GM21367 (cell line): ENCODE measurements around the gene FXR1.
A peak's percentile ranks its signal among the peaks of the same experiment; 100 is the strongest.
"Not testable (repeated sequence)": the region's sequence is repeated elsewhere in the genome, so short reads cannot be mapped to it uniquely, and the experiment has no call there.

Source experiments
- ATAC-seq: cut with Tn5 transposase; IDR thresholded peaks from one replicate; pipeline ENCODE4 v1.9.1; 2021; ENCODE audit not compliant: unreplicated experiment

The FXR1 gene

GRCh38 chr3:180932819-180933218, 20.3 kb downstream of the FXR1 start:
- no peak for ATAC-seq

GRCh38 chr3:180934638-180935037, 22.2 kb downstream of the FXR1 start:
- no peak for ATAC-seq

- ATAC-seq = no peak
Measured at GRCh38 chr3:180940826-180941225, 28.4 kb downstream of the FXR1 start.

- no peak for ATAC-seq
Measured at GRCh38 chr3:180947761-180948390, 35.4 kb downstream of the FXR1 start.

GRCh38 chr3:180959691-180960090, 47.2 kb downstream of the FXR1 start:
- ATAC-seq = no peak

GRCh38 chr3:180961087-180961486, 48.6 kb downstream of the FXR1 start:
- no peak for ATAC-seq

GRCh38 chr3:180961552-180961951, 49.1 kb downstream of the FXR1 start:
- ATAC-seq = no peak

GRCh38 chr3:180962530-180962929, 50.1 kb downstream of the FXR1 start:
- no peak for ATAC-seq

- ATAC-seq = no peak
Measured at GRCh38 chr3:180970931-180971330, 58.5 kb downstream of the FXR1 start.

- ATAC-seq = no peak
Measured at GRCh38 chr3:180973543-180973942, 61.1 kb downstream of the FXR1 start.

GRCh38 chr3:180974286-180974685, 61.8 kb downstream of the FXR1 start:
- no peak for ATAC-seq

GRCh38 chr3:180977498-180977897, 65.0 kb downstream of the FXR1 start:
- ATAC-seq = no peak

- no peak for ATAC-seq
Measured at GRCh38 chr3:180979961-180980360, 67.5 kb downstream of the FXR1 start.

- ATAC-seq = no peak
Measured at GRCh38 chr3:180980611-180981010, 68.1 kb downstream of the FXR1 start.

- ATAC-seq = no peak
Measured at GRCh38 chr3:180981912-180982311, 69.4 kb downstream of the FXR1 start.

- ATAC-seq = no peak
Measured at GRCh38 chr3:180983136-180983535, 70.7 kb downstream of the FXR1 start.

GRCh38 chr3:180986366-180986765, 73.9 kb downstream of the FXR1 start:
- not testable (repeated sequence) for ATAC-seq

- ATAC-seq = no peak
Measured at GRCh38 chr3:180987344-180987743, 74.9 kb downstream of the FXR1 start.

- ATAC-seq = peak; percentile 97
Measured at GRCh38 chr3:180989291-180990163, 77.1 kb downstream of the FXR1 start, which contains the start of gene DNAJC19. DNAJC19 (minus strand) TSS chr3:180989736; CDS start chr3:180989602, 134 bp downstream.

GRCh38 chr3:180990505-180990904, 78.0 kb downstream of the FXR1 start:
- ATAC-seq = no peak

GRCh38 chr3:180996415-180996932, 84.0 kb downstream of the FXR1 start:
- ATAC-seq = no peak

- not testable (repeated sequence) for ATAC-seq
Measured at GRCh38 chr3:181002331-181002730, 89.9 kb downstream of the FXR1 start.
